CMK (cell line): Measurements from ENCODE around the gene CRAMP1.
"Not testable (repeated sequence)": the region's sequence is repeated elsewhere in the genome, so short reads cannot be mapped to it uniquely, and the experiment has no call there.

ENCODE experiments used
- DNase-seq: peaks from one replicate; pipeline ENCODE4 v3.0.0-alpha.2; 2010; ENCODE audit warnings: low read depth

CRAMP1 gene

DNA sequence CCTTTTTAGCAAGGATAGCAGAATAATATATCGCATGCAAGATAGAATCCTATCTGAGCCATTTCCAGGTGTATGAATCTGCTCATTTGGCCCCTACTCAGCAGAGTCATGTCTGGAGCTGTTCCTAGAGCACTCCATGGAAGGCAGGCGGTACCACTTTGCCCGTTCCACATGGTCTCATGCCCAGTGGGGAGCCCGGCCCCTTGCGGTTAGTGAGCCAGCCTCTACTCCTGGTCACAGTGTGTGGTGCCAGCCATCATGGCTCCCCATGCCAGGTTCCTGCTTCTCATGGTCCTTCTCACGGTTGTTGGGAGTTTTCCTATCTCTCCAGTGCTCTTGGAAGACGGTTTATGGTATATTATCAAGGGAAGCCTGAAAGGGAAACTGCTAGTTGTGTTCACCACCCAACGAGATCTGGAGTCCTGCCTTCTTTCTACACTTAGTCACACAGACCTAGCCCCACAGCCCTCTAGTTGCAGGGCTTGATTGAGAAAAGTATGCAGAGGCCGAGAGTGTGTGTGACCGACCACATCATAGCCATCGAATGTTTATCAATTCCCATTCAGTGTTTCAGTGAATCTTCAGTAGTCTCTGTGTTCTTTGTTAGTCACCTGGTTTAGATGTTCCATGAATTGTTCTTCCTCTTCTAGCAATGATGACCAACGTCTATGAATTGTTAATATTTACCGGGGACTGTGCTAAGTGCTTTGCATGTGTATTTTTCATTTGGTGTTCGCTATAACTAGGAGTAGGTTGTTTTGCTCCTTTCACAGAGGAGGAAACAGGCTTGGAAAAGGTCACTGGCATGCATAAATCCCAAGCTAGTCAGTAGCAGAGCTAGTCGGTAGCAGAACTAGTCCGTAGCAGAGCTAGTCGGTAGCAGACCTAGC is 75.5 kb downstream of the CRAMP1 start:
- DNase-seq: no peak

DNA sequence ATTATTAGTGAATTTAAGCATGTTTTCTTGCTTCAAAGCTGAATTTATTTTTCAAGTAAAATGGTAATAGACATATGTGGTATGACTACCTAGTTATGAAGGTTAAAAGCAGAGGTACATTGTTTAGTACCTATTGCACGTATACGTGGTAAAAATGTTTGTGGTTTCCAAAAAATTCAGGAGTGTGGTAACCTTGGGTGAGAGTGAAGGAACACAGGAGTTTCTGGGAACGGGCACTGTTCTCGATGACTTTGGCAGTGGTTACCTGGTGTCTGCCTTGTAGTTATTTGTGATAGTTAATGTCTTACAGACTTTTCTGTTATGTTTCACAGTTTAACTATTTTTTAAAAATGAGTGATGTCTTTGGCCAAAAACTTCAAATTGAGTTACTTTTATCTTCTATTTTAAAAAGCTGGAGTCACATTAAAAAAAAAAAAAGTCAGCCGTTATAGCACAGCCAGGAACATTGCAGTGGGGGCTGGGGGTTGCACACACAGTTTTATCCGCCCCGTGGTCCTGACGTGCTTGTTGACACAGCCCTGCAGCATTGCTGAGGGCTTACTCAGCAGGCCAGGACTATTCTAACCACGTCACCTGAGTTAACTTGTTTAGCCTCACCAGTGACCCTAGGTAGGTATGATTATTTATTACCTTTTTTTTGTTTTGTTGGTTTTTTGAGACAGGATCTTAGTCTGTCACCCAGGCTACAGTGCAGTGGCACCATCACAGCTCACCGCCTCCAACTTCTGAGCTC is 76.8 kb downstream of the CRAMP1 start:
- DNase-seq: no peak

DNA sequence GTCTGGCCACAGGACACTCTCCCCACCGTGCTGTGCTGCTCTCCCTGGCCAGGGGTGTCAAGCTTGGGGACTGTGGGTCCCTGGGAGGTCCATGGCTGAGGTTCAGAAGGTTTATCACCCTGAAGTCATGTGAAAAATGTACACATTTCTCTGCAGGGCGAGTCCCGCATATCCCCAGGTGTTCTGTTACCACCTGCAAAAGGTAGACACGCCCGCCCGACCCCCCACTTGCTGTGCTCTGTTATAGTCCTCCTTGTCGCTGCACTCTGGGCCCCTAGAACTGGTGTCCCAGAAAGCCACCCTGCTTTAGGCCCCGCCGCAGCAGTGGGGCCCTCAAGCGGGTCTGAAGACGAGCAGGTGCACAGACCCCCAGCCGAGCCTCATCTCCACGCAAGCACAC is 77.7 kb downstream of the CRAMP1 start:
- DNase-seq: no peak

DNA sequence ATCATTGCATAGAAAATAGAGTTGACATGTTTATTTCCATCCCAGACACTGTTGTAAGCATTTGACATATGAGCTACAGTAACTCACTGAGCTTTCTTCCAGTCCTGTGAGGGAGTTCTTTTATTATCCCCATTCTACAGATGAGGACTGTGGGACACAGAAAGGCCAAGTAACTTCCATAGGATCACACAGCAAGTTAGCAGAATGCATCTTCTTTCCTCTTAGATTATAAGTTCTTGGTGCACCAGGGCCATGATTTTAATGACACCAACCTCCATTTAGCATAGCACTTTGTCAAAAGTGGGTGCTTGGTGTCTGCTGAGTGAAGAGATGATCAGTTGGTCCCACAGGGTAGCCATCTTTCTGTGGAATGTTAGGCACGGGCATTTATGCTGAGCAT is 78.7 kb downstream of the CRAMP1 start:
- no peak for DNase-seq

DNA sequence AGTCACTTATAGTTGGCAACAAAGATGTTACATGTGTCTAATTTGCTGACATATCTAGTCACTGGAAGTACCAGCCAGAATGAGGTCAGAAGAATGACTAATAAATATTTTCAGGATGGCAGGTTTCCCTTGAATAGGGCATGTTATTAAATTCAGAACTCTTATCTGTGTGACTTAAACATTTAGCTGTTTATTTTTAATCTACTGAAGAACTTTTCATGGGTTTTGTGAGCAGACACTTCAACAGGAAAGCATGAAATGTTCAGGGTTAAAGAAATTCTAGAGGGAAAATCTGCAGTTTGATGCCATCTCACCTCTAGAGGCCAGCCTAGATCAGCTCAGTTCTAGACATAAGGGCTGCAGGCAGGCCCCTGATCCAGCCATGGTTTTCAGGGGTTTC is 79.1 kb downstream of the CRAMP1 start:
- no peak for DNase-seq

DNA sequence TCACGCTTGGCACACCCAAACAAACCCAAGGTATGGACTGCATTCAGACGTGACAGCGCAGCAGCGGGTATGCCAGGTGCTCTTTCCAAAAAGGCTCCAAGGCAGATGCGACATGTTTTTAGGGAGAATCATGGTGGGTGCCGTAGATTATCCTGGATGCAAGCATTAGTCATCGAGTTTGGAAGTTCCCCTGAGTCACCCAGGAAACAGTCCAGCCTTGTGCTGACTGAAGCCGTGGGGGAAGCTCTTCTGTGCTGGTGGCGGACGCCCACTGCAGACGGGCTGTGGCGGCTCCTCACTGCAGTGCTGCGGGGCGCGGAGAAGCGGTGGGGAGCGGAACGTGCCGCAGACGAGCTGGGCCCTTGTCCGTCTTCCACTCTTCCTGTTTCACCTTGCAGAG is 79.8 kb downstream of the CRAMP1 start:
- DNase-seq: no peak

DNA sequence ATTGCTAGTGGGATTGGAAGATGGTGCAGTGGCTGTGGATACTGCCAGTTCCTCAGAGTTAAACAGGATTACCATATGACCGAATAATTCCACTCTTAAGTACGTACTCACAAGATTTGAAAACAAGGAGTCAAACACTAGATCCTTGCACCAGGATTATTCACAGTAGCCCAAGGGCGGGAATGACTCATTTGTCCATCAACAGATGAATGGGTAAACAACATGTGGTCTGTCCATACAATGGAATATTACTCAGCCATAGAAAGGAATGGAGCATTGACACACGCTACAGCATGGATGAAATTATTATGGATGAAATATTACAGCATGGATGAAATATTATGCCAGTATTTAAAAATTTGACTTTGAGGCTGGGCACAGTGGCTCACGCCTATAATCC is 84.7 kb downstream of the CRAMP1 start:
- no peak for DNase-seq

DNA sequence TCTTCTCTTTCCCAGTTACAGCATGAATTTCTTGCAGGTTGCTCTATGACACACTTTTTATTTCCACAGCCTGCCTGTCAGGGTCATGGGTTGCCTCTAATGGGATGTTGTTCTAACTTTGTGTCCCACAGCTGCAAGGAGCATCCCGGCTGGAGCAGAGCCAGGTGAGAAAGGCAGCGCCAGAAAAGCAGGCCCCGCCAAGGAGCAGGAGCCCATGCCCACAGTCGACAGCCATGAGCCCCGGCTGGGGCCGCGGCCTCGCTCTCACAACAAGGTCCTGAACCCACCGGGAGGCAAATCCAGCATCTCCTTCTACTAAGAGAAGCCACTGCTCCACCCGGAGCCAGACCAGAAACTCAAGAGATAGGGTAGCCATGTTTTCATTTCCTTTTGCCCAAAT is 86.5 kb downstream of the CRAMP1 start:
- DNase-seq: no peak

DNA sequence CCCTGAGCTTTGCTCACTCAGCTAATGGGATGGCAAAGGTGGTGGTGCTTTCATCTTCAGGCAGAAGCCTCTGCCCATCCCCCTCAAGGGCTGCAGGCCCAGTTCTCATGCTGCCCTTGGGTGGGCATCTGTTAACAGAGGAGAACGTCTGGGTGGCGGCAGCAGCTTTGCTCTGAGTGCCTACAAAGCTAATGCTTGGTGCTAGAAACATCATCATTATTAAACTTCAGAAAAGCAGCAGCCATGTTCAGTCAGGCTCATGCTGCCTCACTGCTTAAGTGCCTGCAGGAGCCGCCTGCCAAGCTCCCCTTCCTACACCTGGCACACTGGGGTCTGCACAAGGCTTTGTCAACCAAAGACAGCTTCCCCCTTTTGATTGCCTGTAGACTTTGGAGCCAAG is 88.1 kb downstream of the CRAMP1 start:
- DNase-seq: no peak

DNA sequence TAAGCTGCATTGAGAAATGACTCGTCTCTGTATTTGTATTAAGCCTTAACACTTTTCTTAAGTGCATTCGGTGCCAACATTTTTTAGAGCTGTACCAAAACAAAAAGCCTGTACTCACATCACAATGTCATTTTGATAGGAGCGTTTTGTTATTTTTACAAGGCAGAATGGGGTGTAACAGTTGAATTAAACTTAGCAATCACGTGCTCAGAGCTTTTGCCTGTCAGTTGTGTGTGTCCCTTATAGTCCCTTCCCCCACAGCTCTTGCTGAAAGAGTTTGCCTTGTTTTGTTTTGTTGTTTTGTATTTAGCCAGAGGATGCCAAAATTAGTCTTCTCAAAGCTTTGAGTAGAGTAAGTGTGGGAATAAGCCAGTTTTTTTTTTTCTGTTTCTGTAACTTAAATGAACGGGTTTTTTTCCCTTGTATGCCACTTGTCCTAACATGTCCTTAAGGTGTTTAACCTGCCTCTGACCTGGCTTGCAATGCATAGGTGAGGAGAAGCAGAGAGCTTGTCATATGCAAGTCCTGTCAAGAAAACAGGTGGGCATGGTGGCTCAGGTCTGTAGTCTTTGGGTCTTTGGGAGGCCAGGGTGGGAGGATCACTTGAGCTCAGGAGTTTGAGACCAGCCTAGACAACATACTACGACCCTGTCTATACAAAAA is 89.2 kb downstream of the CRAMP1 start:
- no peak for DNase-seq

DNA sequence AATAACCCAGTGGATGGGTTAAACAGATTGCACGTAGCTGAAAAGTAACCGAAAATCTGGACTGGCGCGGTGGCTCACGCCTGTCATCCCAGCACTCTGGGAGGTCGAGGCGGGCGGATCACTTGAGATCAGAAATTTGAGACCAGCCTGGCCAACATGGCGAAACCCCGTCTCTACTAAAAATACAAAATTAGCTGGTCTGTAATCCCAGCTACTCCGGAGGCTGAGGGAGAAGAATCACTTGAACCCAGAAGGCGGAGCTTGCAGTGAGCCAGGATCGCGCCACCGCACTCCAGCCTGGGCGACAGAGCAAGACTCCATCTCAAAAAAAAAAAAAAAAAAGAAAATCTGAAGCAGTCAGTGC is 93.1 kb downstream of the CRAMP1 start:
- DNase-seq: not testable (repeated sequence)

DNA sequence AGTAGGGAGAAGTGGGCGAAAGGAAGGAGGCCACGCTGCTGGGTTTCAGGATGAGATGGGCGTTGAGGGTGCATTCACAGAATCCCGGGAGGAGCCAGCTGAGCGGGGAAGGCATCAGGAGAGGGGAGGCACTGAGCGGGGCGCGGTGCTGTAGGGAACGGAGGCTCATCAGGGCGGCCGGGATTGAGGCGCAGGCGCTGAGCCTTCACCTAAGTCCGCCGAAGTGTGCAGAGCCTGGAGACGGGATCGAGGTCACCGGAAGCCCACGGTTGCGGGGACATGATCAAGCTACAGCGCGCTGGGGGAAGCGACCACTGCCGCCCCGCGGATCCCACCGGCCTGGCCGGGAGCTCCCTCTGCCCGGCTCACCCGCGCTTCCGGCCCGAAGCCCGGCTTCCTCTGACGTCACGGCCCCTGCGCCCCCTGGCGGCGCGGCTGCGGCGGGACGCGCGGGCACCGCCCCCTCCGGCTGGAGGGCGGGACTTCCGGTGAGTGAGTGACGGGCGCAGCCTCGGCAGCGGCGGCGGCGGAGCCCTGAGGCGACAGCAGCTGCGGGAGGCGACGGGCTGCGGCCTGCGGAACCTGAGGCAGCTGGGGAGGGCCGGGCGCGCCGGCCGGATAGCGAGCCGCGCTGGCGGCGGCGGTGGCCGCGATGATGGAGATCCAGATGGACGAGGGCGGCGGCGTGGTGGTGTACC is 93.7 kb downstream of the CRAMP1 start, which contains the start of gene MAPK8IP3:
Gene MAPK8IP3, plus strand, starts transcription at position 508 of the 698 bp plus-strand sequence. Its CDS starts 145 bp downstream, at position 653.
- DNase-seq: peak; percentile 77

DNA sequence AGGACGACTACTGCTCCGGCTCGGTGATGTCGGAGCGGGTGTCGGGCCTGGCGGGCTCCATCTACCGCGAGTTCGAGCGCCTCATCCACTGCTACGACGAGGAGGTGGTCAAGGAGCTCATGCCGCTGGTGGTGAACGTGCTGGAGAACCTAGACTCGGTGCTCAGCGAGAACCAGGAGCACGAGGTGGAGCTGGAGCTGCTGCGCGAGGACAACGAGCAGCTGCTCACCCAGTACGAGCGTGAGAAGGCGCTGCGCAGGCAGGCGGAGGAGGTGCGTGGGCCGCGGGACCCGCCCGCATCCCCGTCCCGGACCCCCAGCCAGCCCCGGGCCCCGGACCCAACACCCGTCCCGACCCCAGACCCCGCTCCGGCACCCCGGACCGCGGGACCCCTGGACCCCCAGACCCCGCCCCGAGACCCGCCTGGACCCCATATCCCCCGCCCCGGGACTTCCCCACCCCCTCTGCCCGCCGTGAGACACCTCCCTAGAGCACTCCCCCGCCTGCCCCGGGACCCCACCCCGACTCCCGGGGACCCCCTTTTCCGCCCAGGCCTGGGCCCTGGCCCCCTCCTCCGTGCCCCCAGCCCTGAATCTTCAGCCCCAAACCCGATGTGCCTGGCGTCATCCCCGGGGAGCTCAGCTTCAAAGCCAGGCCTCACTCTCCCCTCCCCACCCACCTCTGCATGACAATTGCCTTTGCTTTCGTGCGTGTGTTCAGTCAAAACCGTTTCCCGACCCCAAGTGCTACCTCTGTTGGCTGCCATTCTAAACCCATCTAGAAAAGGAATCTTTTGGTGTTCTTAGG is 94.4 kb downstream of the CRAMP1 start:
- no peak for DNase-seq

DNA sequence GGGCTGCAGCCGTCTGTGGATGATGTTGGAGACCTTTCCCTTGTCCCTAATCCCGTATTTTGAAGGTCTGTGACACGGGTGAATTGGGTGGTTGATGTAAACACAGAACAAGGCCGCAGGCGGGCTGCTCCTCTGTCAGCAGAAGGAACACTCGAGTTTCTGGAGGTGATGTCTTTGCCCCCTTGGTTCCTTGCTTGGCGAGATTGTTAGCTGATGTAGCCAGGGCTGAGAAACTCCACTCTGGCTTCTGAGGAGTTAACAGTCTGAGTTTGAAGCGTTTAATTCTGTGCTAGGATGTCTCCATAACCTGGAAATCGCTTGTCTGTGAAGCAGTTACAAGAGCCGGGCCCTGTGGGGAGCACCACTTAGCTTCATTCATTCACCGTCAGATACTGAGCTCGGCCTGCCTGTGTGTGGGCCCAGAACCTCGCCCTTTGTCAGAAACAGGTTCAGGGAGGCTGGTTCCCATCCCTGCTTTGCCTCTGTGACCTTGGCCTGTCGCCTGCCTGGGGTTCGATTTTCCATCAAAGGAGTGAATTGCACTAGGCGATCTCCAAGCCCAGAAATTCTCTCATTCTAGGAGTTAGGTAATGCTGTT is 95.1 kb downstream of the CRAMP1 start:
- no peak for DNase-seq

DNA sequence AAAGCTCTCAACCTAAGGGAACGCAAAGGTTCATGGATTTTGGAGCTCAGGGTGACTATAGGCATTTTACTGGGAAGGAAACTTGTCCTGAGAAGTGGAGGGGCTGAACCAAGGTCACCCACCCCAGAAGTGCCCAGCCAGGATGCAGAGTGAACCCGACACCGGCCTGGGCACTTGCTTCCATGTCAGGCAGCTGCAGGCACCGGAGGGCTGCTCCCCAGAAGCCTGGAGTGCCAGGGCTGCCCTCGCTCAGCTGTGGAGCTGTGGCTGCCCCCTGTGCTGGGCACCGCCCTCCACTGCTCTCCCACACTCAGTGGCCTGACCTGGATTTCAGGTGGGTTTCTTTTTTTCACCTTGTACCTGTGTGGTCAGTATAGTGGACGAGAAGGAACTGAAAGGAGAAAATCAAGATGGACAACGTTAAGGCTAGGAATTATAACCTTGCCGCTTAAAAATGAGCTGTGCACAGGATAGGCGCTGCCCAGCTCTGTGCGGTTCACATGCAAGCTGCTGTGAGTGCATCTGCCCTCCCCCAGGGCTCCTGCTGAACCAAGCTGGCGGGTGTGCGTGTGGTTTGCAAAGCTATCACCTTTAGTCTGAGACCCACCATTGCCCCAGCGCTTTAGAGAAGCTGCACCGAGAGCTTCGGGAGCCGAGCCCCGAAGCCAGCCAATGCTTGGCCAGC is 96.1 kb downstream of the CRAMP1 start:
- no peak for DNase-seq

DNA sequence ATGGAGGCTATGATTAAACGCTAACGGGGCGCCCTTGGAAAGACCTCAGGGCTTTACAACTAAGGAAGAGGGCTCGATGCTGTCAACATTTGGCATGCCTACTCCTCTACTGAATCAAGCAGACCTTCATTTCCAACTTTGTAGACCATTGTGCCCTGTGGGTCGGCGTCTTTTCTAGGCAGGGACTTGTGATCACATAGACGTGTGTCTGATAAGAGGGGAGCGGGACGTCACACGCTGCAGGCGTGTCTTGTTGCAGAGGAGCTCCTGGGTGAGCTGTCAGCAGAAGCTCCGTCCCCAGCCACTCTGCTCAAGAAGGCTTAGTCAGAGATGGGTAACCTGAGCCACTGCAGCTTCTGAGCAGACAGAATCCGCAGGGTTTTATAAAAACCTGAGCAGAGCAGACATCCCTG is 96.6 kb downstream of the CRAMP1 start:
- no peak for DNase-seq

DNA sequence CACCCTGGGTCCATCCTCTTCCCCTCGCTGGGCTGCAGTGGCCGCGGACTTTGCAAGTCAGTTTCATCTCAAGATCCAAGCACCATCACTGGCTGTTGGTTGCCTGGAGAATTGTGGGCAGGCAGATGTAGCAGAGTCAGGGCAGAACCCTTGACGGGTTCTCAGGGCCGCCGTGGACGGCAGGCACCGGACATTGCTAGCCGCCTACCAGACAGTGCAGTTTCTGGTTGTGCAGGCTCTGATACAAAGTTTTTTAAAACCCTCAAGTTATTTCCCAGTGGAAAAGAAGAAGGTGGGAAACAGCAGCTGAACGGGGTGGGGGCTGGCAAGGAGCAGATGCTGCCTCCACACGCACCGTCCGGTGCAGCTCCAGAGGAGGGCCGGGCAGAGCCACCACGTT is 97.2 kb downstream of the CRAMP1 start:
- no peak for DNase-seq

DNA sequence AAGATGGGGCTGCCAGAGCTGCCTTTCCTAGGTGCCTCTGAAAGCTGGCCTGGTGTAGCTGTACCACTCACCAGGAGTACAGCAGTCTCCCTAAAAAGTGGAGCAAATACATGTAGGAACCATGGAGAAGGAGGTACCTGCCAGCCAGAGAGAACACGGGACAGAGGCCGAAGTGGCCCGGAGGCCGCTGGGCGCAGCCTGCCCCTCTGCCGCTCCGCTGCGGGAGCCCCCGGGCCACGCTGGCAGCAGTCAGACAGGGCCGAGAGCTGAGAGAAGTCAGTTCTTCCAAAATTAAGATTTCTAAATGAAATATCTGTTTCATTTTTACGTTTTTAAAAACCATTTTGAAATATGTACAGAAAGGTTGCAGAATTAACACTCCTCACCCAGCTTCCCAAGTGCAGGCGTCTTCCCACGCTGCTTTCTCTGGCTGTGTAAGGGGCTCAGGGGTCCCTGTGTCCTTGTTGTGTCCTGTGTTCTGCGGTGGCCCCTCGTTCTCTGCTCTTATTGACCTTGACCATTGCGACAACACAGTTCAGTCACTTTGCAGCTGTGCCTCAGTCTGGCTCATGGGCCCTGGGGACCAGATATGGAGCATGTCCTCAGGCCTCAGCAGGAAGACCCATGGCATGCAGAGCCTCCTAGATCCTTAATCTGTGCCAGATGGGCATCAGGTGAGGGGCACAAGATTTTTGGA is 98.8 kb downstream of the CRAMP1 start:
- DNase-seq: no peak

DNA sequence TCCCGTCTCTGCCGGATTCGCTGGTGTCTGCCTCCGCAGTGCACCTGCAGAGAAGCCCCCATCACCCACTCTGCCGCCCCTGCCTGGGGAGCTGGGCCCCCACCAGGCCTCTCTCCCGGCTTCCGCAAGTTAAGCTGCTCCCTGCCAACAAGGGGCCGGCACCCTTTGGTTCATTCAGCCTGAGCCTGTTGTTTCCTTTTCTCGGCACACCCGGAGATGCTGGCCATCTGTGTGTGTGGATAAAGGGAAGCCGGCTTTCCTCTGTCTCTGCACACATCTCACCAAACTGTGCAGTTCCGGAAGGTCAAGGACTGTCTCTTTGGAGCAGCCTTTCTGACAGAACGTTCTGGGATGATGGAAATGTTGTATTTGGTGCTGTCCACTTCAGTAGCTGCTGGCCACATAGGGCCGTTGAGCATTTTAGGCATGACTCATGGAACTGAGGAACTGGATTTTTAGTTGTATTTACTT is 100.7 kb downstream of the CRAMP1 start:
- no peak for DNase-seq

DNA sequence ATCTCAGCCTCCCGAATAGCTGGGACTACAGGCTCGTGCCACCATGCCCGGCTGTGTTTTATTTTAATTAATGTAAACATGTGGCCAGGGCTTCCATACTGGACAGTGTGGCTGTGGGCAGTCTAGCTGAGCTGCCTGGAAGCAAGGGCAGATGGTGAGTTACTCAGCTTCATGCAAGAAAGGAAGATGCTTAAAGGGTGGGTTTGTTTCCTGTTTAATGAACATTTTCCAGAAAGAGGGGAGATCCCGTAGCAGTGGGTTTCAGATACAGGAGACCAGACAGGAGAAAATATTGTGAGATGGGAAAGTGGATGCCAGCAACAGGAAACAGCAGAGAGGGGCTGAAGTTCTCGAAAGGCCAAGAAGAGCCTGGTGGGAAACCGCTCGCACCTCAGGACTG is 101.2 kb downstream of the CRAMP1 start:
- no peak for DNase-seq
